ENCODE results near the gene NSL1.
A peak's percentile ranks its signal among the peaks of the same experiment; 100 is the strongest.
"Not testable (repeated sequence)": the region's sequence is repeated elsewhere in the genome, so short reads cannot be mapped to it uniquely, and the experiment has no call there.

Gene NSL1

GRCh38 chr1:212782422-212783154 is 9.0 kb downstream of the NSL1 start:
- DNase-seq: no peak

- no peak for DNase-seq
Measured at GRCh38 chr1:212781225-212781624, 10.4 kb downstream of the NSL1 start.

- no peak for DNase-seq
Measured at GRCh38 chr1:212780759-212781158, 10.8 kb downstream of the NSL1 start.

DNA sequence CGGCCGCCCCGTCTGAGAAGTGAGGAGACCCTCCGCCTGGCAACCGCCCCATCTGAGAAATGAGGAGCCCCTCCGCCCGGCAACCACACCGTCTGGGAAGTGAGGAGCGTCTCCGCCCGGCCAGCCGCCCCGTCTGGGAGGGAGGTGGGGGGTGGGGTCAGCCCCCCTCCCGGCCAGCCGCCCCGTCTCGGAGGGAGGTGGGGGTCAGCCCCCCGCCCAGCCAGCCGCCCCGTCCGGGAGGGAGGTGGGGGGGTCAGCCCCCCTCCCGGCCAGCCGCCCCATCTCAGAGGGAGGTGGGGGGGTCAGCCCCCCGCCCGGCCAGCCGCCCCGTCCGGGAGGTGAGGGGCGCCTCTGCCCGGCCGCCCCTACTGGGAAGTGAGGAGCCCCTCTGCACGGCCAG is 12.5 kb downstream of the NSL1 start:
- DNase-seq: not testable (repeated sequence)

- no peak for DNase-seq
Measured at GRCh38 chr1:212777151-212777550, 14.4 kb downstream of the NSL1 start.

DNA sequence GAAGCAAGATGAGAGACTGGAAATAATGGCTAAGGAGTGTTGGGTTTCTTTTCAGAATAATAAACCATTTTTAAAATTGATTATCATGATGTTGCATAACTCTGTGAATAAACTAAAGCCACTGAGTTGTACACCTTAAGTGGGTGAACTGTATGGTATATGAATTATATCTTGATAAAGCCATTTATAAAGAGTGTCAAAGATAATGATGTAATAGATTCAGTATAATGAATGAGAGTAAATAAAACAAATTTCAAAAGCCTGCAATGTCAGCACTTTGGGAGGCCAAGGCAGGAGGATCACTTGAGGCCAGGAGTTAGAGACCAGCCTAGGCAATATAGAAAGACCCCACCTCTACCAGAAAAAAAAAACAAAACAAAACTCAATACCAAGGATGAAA is 16.3 kb downstream of the NSL1 start:
- no peak for DNase-seq

DNA sequence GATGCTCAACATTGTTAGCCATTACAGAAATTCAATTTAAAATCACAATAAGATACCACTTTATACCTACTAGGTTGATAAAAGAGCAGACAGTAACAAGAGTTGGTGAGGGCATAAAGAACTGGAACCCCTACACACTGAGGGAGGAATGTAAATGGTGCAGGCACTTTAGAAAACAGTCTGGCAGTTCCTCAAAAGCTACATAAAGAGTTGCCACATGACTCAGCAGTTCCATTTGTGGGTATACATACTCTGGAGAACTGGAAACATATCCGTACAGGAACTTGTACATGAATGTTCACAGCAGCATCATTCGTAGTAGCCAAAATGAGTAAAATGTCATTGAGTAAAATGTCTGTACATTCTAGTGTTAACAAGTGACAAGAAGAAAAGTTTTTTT is 17.0 kb downstream of the NSL1 start:
- DNase-seq: no peak

DNA sequence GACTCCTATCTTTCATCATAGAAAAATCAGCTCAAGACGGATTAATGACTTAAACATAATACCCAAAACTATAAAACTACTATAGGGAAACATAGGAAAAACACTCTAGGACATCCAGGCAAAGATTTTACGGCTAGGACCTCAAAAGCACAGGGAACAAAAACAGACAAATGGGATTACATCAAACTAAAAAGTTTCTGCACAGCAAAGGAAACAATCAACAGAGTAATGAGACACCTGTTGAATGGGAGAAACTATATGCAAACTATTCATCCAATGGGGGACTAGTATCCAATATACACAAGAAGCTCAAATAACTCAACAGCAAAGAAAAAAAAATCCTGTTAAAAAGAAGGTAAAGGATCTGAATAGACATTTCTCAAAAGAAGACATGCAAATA is 18.6 kb downstream of the NSL1 start:
- no peak for DNase-seq

- no peak for DNase-seq
Measured at GRCh38 chr1:212771341-212771740, 20.2 kb downstream of the NSL1 start.

DNA sequence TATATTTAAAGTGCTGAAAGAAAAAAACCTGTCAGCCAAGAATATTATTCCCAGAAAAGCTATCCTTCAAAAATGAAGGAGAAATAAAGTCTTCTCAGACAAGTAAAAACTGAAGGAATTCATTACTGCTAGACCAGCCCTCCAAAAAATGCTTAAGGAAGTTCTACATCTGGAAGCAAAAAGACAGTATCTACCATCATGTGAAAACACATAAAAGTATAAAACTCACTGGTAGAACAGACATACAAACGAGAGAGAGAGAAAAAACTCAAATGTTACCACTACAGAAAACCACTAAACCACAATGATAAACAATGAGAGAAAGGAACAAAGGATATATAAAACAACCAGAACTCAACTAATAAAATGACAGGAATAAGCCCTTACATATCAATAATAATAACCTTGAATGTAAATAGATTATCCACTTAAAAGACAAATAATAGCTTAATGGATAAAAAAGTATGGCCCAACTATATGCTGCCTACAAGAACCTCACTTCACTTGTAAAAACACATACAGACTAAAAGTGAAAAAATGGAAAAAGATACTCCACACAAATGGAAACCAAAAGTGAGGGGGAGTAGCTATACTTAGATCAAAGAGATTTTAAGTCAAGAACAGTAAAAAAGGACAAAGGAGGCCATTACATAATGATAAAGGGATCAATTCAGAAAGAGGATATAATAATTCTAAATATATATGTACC is 22.0 kb downstream of the NSL1 start:
- no peak for DNase-seq

GRCh38 chr1:212766825-212767224 is 24.8 kb downstream of the NSL1 start:
- DNase-seq: not testable (repeated sequence)

DNA sequence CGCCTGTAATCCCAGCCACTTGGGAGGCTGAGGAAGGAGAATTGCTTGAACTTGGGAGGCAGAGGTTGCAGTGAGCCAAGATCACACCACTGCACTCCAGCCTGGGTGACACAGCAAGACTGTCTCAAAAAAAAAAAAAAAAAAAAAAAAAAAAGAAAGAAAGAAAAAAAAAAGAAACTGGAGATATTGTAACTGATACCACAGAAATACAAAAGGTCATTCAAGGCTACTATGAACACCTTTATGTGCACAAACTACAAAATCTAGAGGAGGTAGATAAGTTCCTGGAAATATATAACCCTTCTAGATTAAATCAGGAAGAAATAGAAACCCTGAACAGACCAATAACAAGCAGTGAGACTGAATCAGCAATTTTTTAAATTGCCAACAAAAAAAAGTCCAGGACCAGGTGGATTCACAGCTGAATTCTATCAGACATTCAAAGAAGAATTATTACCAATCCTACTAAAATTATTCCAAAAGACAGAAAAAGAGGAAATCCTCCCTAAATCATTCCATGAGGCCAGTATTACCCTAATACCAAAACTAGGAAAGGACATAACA is 26.8 kb downstream of the NSL1 start:
- not testable (repeated sequence) for DNase-seq

- DNase-seq: no peak
Measured at GRCh38 chr1:212762839-212763238, 28.7 kb downstream of the NSL1 start.

- no peak for DNase-seq
Measured at GRCh38 chr1:212762234-212762633, 29.3 kb downstream of the NSL1 start.

- DNase-seq: peak; percentile 59
Measured at GRCh38 chr1:212760126-212760823, 31.3 kb downstream of the NSL1 start.

- no peak for DNase-seq
Measured at GRCh38 chr1:212759683-212760082, 31.9 kb downstream of the NSL1 start.

DNA sequence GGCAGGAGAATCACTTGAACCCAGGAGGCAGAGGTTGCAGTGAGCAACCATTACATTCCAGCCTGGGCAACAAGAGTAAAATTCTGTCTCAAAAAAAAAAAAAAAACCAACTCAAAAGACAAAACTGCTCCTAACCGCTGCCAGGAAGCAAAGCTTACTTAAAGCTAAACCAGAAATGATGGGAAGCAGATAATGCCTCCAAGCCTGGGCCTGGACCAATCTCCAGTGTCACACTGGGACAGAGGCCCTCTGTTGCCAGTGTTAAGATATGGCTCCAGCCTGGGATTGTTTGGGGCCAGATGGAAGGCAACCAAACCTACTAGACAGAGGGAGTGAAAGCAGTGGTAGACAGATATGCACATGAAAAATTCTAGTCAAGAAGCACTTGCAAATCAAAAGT is 36.9 kb downstream of the NSL1 start:
- no peak for DNase-seq

- DNase-seq: no peak
Measured at GRCh38 chr1:212754193-212754592, 37.4 kb downstream of the NSL1 start.

DNA sequence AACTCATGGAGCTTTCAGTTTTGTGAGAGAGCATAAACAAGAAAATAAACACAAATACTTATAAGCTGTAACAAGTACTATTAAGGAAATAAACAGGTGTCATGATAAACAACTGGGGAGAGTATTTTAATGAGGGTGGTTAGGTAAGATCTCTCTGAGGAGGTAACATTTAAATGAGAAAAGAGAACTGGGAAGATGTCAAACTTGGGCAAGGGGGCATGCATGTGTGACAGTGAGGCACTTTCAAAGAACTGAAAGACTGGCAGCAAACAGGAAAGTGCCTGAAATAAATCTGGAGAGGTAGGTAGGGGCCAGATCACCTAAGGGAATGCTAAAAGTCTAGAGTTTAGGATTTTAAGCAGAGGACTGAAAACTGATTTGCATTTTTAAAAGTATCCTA is 37.8 kb downstream of the NSL1 start:
- no peak for DNase-seq

DNA sequence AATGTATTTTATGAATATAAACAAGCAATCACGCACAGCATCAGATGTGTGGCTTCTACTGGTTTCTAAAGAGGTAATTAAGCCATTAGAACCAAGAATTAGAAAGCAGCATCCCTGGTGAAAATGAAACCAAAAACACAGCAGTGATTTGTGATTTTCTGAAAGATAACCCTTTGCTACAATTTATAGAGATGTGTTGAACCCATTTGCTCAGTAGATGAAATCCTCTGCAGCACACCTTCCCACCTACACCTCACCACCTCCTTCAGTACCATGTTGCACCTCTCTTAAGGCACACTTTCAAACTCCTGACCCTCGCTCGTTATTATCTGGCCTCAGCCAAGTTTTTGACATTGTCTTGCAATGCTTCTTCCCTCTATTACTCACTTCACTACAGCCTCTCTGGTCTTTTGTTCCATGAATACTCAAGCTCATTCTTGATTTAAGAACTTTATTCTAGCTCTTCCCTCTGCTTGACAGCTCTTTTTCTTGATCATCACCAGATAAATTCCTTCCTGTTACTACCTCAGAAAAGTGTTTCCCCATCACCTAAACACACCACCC is 38.6 kb downstream of the NSL1 start:
- DNase-seq: no peak

- no peak for DNase-seq
Measured at GRCh38 chr1:212752252-212752933, 39.2 kb downstream of the NSL1 start.

GRCh38 chr1:212749821-212750535 is 41.6 kb downstream of the NSL1 start:
- no peak for DNase-seq
